Mesendoderm (in vitro differentiated cells): ENCODE results near the gene NME7.

Source experiments
- DNase-seq: peaks from one replicate; pipeline ENCODE4 v3.0.0; 2013
- H2AK5ac ChIP-seq: 2 replicates; pipeline ENCODE4 v1.6.1; 2013; ENCODE audit warnings: low read length, inconsistent platforms
- H2BK120ac ChIP-seq: 2 replicates; pipeline ENCODE4 v1.6.1; 2013; ENCODE audit warnings: low read depth, mild to moderate bottlenecking, low read length, moderate library complexity, mixed read lengths
- H2BK15ac ChIP-seq: replicated peaks from 2 replicates; pipeline ENCODE4 v1.6.1; 2013; ENCODE audit warnings: low read depth, mild to moderate bottlenecking, moderate library complexity
- H2BK5ac ChIP-seq: 2 replicates; pipeline ENCODE4 v1.6.1; 2013; ENCODE audit warnings: low read length, inconsistent platforms
- H3K18ac ChIP-seq: 2 replicates; pipeline ENCODE4 v1.6.1; 2013; ENCODE audit warnings: mild to moderate bottlenecking, low read length, mixed read lengths
- H3K23ac ChIP-seq: one replicate; pipeline ENCODE4 v1.6.1; 2013; ENCODE audit warnings: low read length
- H3K27ac ChIP-seq: 2 replicates; pipeline ENCODE4 v1.5.1; 2013; ENCODE audit warnings: low read depth, mild to moderate bottlenecking, inconsistent platforms, low read length, moderate library complexity
- H3K27me3 ChIP-seq: 2 replicates; pipeline ENCODE4 v1.6.1; 2013; ENCODE audit warnings: low read length, control low read depth, mild to moderate bottlenecking, inconsistent platforms; ENCODE audit not compliant: insufficient read depth, poor library complexity
- H3K36me3 ChIP-seq: 2 replicates; pipeline ENCODE4 v1.6.1; 2013; ENCODE audit warnings: low read length, inconsistent platforms; ENCODE audit not compliant: control insufficient read depth, insufficient read depth
- H3K4ac ChIP-seq: one replicate; pipeline ENCODE4 v1.6.1; 2013; ENCODE audit warnings: low read depth, mild to moderate bottlenecking, low read length, moderate library complexity
- H3K4me1 ChIP-seq: 2 replicates; pipeline ENCODE4 v1.6.1; 2013; ENCODE audit warnings: low read depth, low read length, inconsistent platforms; ENCODE audit not compliant: control insufficient read depth
- H3K4me2 ChIP-seq: 2 replicates; pipeline ENCODE4 v1.6.1; 2013; ENCODE audit warnings: low read length
- H3K4me3 ChIP-seq: 2 replicates; pipeline ENCODE4 v1.5.1; 2013; ENCODE audit warnings: mild to moderate bottlenecking, low read length
- H3K56ac ChIP-seq: one replicate; pipeline ENCODE4 v1.6.1; 2013; ENCODE audit warnings: low read length
- H3K79me1 ChIP-seq: 2 replicates; pipeline ENCODE4 v1.6.1; 2013; ENCODE audit warnings: low read length, inconsistent platforms
- H3K79me2 ChIP-seq: 2 replicates; pipeline ENCODE4 v1.6.1; 2013; ENCODE audit warnings: mild to moderate bottlenecking, low read length; ENCODE audit not compliant: control insufficient read depth, insufficient read depth
- H3K9ac ChIP-seq: 2 replicates; pipeline ENCODE4 v1.6.1; 2013; ENCODE audit warnings: low read length, inconsistent platforms
- H4K5ac ChIP-seq: one replicate; pipeline ENCODE4 v1.6.1; 2013; ENCODE audit warnings: low read length
- H4K8ac ChIP-seq: one replicate; pipeline ENCODE4 v1.6.1; 2013; ENCODE audit warnings: low read depth, mild to moderate bottlenecking, control low read depth, low read length, moderate library complexity
- WGBS: extraction: QIAGEN DNeasy Blood & Tissue Kit; methylation state at CpG from one replicate; pipeline ENCODE4 v1.1.7; 2013; ENCODE audit warnings: low lambda C conversion rate, missing lambda C conversion rate; ENCODE audit not compliant: insufficient coverage; ENCODE audit errors: extremely low coverage; 5-methylcytosine and 5-hydroxymethylcytosine counted together

The NME7 gene

GRCh38 chr1:169117599-169117998, 250.0 kb downstream of the NME7 start:
- peaks cover 9% of the 10 kb centered on the region for H3K4me1 ChIP-seq
- H3K27ac ChIP-seq, result no peak overlapping the region
- no CpG with 5 or more reads among the region's 1 CpG for WGBS

GRCh38 chr1:169117014-169117413, 250.6 kb downstream of the NME7 start:
- Histone ChIP-seq H4K8ac (no peak overlapping the region), H3K4ac (no peak overlapping the region), H3K18ac (no peak overlapping the region), H3K27ac (no peak overlapping the region), H3K4me1 (peaks cover 9% of the 10 kb centered on the region), H3K4me2 (no peak overlapping the region), H2BK5ac (no peak overlapping the region), H3K79me1 (peaks cover 23% of the 10 kb centered on the region), H4K5ac (no peak overlapping the region), H2BK15ac (no peak overlapping the region), H2BK120ac (no peak overlapping the region), H3K56ac (no peak overlapping the region), H3K4me3 (no peak overlapping the region), H3K23ac (no peak overlapping the region), H3K9ac (no peak overlapping the region), H3K27me3 (no peaks in the 10 kb centered on the region), H3K36me3 (peaks cover 10% of the 10 kb centered on the region), H2AK5ac (no peak overlapping the region), H3K79me2 (peaks cover 17% of the 10 kb centered on the region)
- DNase-seq, result no peak
- WGBS, result no CpG with 5 or more reads among the region's 2 CpGs

More at GRCh38 chr1:169117599-169117998, 250.0 kb downstream of the NME7 start:
- Histone ChIP-seq H3K56ac (no peak overlapping the region), H2AK5ac (no peak overlapping the region), H3K23ac (no peak overlapping the region), H2BK15ac (no peak overlapping the region), H3K4ac (no peak overlapping the region), H2BK120ac (no peak overlapping the region), H3K79me1 (peaks cover 20% of the 10 kb centered on the region), H3K79me2 (peaks cover 13% of the 10 kb centered on the region), H3K36me3 (peaks cover 7% of the 10 kb centered on the region), H3K27me3 (no peaks in the 10 kb centered on the region), H3K4me3 (no peak overlapping the region), H3K9ac (no peak overlapping the region), H3K4me2 (no peak overlapping the region), H4K5ac (no peak overlapping the region), H3K18ac (no peak overlapping the region), H2BK5ac (no peak overlapping the region), H4K8ac (no peak overlapping the region)
- no peak for DNase-seq

- H3K27me3 ChIP-seq, result no peaks in the 10 kb centered on the region
- no peak overlapping the region for H3K9ac ChIP-seq
- H3K79me2 ChIP-seq, result peaks cover 16% of the 10 kb centered on the region
- H3K18ac ChIP-seq, result no peak overlapping the region
- H4K8ac ChIP-seq, result no peak overlapping the region
- peak; percentile 61 for DNase-seq
- H4K5ac ChIP-seq, result no peak overlapping the region
- peaks cover 11% of the 10 kb centered on the region for H3K36me3 ChIP-seq
- H3K4me3 ChIP-seq, result no peak overlapping the region
- no peak overlapping the region for H3K27ac ChIP-seq
- H2AK5ac ChIP-seq, result no peak overlapping the region
- no peak overlapping the region for H2BK5ac ChIP-seq
- no peak overlapping the region for H3K4me2 ChIP-seq
- H2BK120ac ChIP-seq, result no peak overlapping the region
- H3K56ac ChIP-seq, result peak overlapping the region; percentile 49
- peaks cover 6% of the 10 kb centered on the region for H3K4me1 ChIP-seq
- H3K23ac ChIP-seq, result peak overlapping the region; percentile 45
- no CpG with 5 or more reads among the region's 14 CpGs for WGBS
- no peak overlapping the region for H2BK15ac ChIP-seq
- peaks cover 21% of the 10 kb centered on the region for H3K79me1 ChIP-seq
- no peak overlapping the region for H3K4ac ChIP-seq
These were observed 251.6 kb downstream of the NME7 start for GRCh38 chr1:169115891-169116585.

- Histone ChIP-seq H4K8ac (no peak overlapping the region), H3K9ac (no peak overlapping the region), H3K4me3 (no peak overlapping the region), H3K56ac (no peak overlapping the region), H3K79me1 (peaks cover 21% of the 10 kb centered on the region), H3K4me2 (no peak overlapping the region), H3K27me3 (no peaks in the 10 kb centered on the region), H3K4me1 (peaks cover 17% of the 10 kb centered on the region), H2AK5ac (no peak overlapping the region), H4K5ac (no peak overlapping the region), H2BK15ac (no peak overlapping the region), H3K23ac (peak overlapping the region; percentile 35), H3K79me2 (peaks cover 33% of the 10 kb centered on the region), H3K4ac (no peak overlapping the region), H3K36me3 (peaks cover 11% of the 10 kb centered on the region), H2BK5ac (no peak overlapping the region), H2BK120ac (no peak overlapping the region), H3K18ac (no peak overlapping the region), H3K27ac (peak overlapping the region; percentile 16)
- DNase-seq, result peak; percentile 96
- no CpG with 5 or more reads among the region's 4 CpGs for WGBS
These were observed 253.9 kb downstream of the NME7 start for GRCh38 chr1:169113613-169114119.

GRCh38 chr1:169112241-169112640, 255.4 kb downstream of the NME7 start:
- H3K36me3 ChIP-seq, result peaks cover 11% of the 10 kb centered on the region
- no peak overlapping the region for H2BK120ac ChIP-seq
- H3K23ac ChIP-seq, result no peak overlapping the region
- H3K4ac ChIP-seq, result no peak overlapping the region
- H4K5ac ChIP-seq, result no peak overlapping the region
- H3K9ac ChIP-seq, result no peak overlapping the region
- no peak overlapping the region for H3K4me2 ChIP-seq
- H3K4me1 ChIP-seq, result peaks cover 20% of the 10 kb centered on the region
- no peak overlapping the region for H2AK5ac ChIP-seq
- WGBS, result no CpG with 5 or more reads among the region's 6 CpGs
- DNase-seq, result no peak
- H3K4me3 ChIP-seq, result no peak overlapping the region
- no peak overlapping the region for H2BK15ac ChIP-seq
- H3K56ac ChIP-seq, result peak overlapping the region; percentile 47
- peaks cover 48% of the 10 kb centered on the region for H3K79me2 ChIP-seq
- no peaks in the 10 kb centered on the region for H3K27me3 ChIP-seq
- H3K27ac ChIP-seq, result no peak overlapping the region
- H2BK5ac ChIP-seq, result no peak overlapping the region
- H4K8ac ChIP-seq, result no peak overlapping the region
- H3K18ac ChIP-seq, result no peak overlapping the region
- H3K79me1 ChIP-seq, result peaks cover 26% of the 10 kb centered on the region
